SK-N-SH (cell line): ENCODE data around the gene PFKFB3. TPM values are rescaled to one million over a fixed set of nuclear protein-coding genes. Genes with fewer than 3 reads are reported as not detected.

Experiments used
- CTCF ChIA-PET: fragments of 300-600, 350-600 bp; formaldehyde crosslinking; extraction: SDS; loops from one replicate; lab custom pipeline; 2021; lab: Yijun Ruan, JAX
- POLR2A ChIA-PET: fragments of 350-600 bp; sonication (Branson Sonifier 250); formaldehyde crosslinking; extraction: SDS; loops from one replicate; lab custom pipeline; 2020; ENCODE audit warnings: antibody characterized with exemption, inconsistent platforms; lab: Yijun Ruan, JAX
- DNase-seq: peaks from one replicate; pipeline ENCODE4 v3.0.0; 2012
- H2AFZ ChIP-seq: fragments of 200-600 bp; sonication (generic); 2 replicates; pipeline ENCODE4 v1.8.1; 2016; ENCODE audit warnings: antibody characterized with exemption, mild to moderate bottlenecking, low read depth
- H3F3A ChIP-seq: fragments of 200-600 bp; sonication (generic); replicated peaks from 2 replicates; pipeline ENCODE3; 2016; ENCODE audit warnings: antibody characterized with exemption, mild to moderate bottlenecking; ENCODE audit not compliant: insufficient read depth
- H3K27ac ChIP-seq, 2 experiments: fragments of 200-500 bp in 1 of 2; fragments of 200-600 bp in 1 of 2; sonication (Bioruptor generic) in 1 of 2; sonication (generic), shearing (Covaris generic) in 1 of 2; 2 replicates each; pipeline versions ENCODE4 v1.5.1 to v1.6.1; 2014 to 2016; ENCODE audit warnings: low read depth in 2 of 2, inconsistent platforms in 1 of 2, low read length in 1 of 2, mild to moderate bottlenecking in 1 of 2, mixed read lengths in 1 of 2
- H3K27me3 ChIP-seq: fragments of 200-600 bp; sonication (generic), shearing (Covaris generic); 2 replicates; pipeline ENCODE4 v1.6.1; 2016; ENCODE audit warnings: mixed run types; ENCODE audit not compliant: insufficient read depth
- H3K36me3 ChIP-seq, 2 experiments: fragments of 200-500 bp in 1 of 2; fragments of 200-600 bp in 1 of 2; sonication (Bioruptor generic) in 1 of 2; sonication (generic) in 1 of 2; replicated peaks in 1 of 2; 2 replicates each; pipeline versions ENCODE3 to v1.5.1; 2014 to 2016; ENCODE audit warnings: low read length in 1 of 2, mild to moderate bottlenecking in 1 of 2; ENCODE audit not compliant: insufficient read depth in 2 of 2, control insufficient read depth in 1 of 2
- H3K4me1 ChIP-seq, 2 experiments: fragments of 200-500 bp in 1 of 2; fragments of 200-600 bp in 1 of 2; sonication (Bioruptor generic) in 1 of 2; sonication (generic), shearing (Covaris generic) in 1 of 2; 2 replicates each; pipeline versions ENCODE4 v1.5.1 to v1.6.1; 2014 to 2016; ENCODE audit warnings: low read depth in 1 of 2, low read length in 1 of 2, mixed run types in 1 of 2; ENCODE audit not compliant: insufficient read depth in 2 of 2, control insufficient read depth in 1 of 2
- H3K4me2 ChIP-seq: fragments of 200-600 bp; sonication (generic), shearing (Covaris generic); 2 replicates; pipeline ENCODE4 v1.6.1; 2017; ENCODE audit warnings: mixed run types
- H3K4me3 ChIP-seq, 2 experiments: fragments of 200-500 bp in 1 of 2; fragments of 200-600 bp in 1 of 2; sonication (Bioruptor generic) in 1 of 2; sonication (generic), shearing (Covaris generic) in 1 of 2; 2 replicates each; pipeline versions ENCODE4 v1.5.1 to v1.8.1; 2014 to 2016; ENCODE audit warnings: low read depth in 2 of 2, inconsistent platforms in 1 of 2, low read length in 1 of 2, mild to moderate bottlenecking in 1 of 2, mixed read lengths in 1 of 2, moderate library complexity in 1 of 2
- H3K79me2 ChIP-seq: fragments of 200-600 bp; sonication (generic); 2 replicates; pipeline ENCODE4 v1.8.1; 2017; ENCODE audit warnings: mild to moderate bottlenecking; ENCODE audit not compliant: insufficient read depth
- H3K9ac ChIP-seq: fragments of 200-600 bp; sonication (generic); 2 replicates; pipeline ENCODE4 v1.6.1; 2017; ENCODE audit warnings: mixed run types
- H3K9me2 ChIP-seq: fragments of 200-600 bp; sonication (generic); 2 replicates; pipeline ENCODE4 v1.6.1; 2017; ENCODE audit warnings: mixed run types
- H3K9me3 ChIP-seq: fragments of 200-600 bp; sonication (generic); 2 replicates; pipeline ENCODE4 v1.6.1; 2017; ENCODE audit warnings: mixed run types, mild to moderate bottlenecking, moderate library complexity
- H4K20me1 ChIP-seq: fragments of 200-600 bp; sonication (generic); 2 replicates; pipeline ENCODE4 v1.6.1; 2017; ENCODE audit warnings: mild to moderate bottlenecking, mixed run types; ENCODE audit not compliant: insufficient read depth
- CHD2 ChIP-seq: fragments of 150-350 bp; IDR thresholded peaks from 2 replicates; pipeline ENCODE4 v1.6.1; 2018; ENCODE audit warnings: low read length; ENCODE audit not compliant: partially characterized antibody
- ELF1 ChIP-seq: IDR thresholded peaks from 2 replicates; pipeline ENCODE4 v1.4.0; 2012
- EP300 ChIP-seq, 2 experiments: IDR thresholded peaks; 2 replicates each; pipeline versions ENCODE4 v1.4.0 to v1.6.1; 2012; ENCODE audit warnings: borderline replicate concordance in 1 of 2, low read depth in 1 of 2, low read length in 1 of 2
- GABPA ChIP-seq: IDR thresholded peaks from 2 replicates; pipeline ENCODE4 v1.4.0; 2012; ENCODE audit warnings: low read depth, mild to moderate bottlenecking
- GATA2 ChIP-seq: sonication (generic); formaldehyde crosslinking; IDR thresholded peaks from 2 replicates; pipeline ENCODE4 v1.5.0; 2020; ENCODE audit warnings: mild to moderate bottlenecking, missing genetic modification reagents
- IRF3 ChIP-seq: fragments of 150-350 bp; IDR thresholded peaks from 2 replicates; pipeline ENCODE4 v1.6.1; 2016; ENCODE audit warnings: mild to moderate bottlenecking, low read depth, low read length
- JUND ChIP-seq: IDR thresholded peaks from 2 replicates; pipeline ENCODE4 v1.4.0; 2012
- MAX ChIP-seq: IDR thresholded peaks from 2 replicates; pipeline ENCODE4 v1.4.0; 2012; ENCODE audit warnings: low read depth
- MXI1 ChIP-seq: IDR thresholded peaks from 2 replicates; pipeline ENCODE4 v1.6.1; 2012; ENCODE audit warnings: mild to moderate bottlenecking, low read depth, low read length, improper control_type of control experiment
- NFIC ChIP-seq: IDR thresholded peaks from 2 replicates; pipeline ENCODE4 v1.4.0; 2012; ENCODE audit warnings: borderline replicate concordance
- POLR2AphosphoS5 ChIP-seq: IDR thresholded peaks from 2 replicates; pipeline ENCODE4 v1.6.1; 2012; ENCODE audit warnings: low read depth, low read length
- RAD21 ChIP-seq: IDR thresholded peaks from 2 replicates; pipeline ENCODE4 v1.6.1; 2012; ENCODE audit warnings: mild to moderate bottlenecking, low read length
- RCOR1 ChIP-seq: fragments of 150-350 bp; IDR thresholded peaks from 2 replicates; pipeline ENCODE4 v1.6.1; 2017; ENCODE audit warnings: antibody characterized with exemption, low read length
- REST ChIP-seq: IDR thresholded peaks from 2 replicates; pipeline ENCODE4 v1.6.1; 2012; ENCODE audit warnings: mild to moderate bottlenecking, low read depth, low read length, moderate library complexity
- RFX5 ChIP-seq: IDR thresholded peaks from 2 replicates; pipeline ENCODE4 v1.6.1; 2012; ENCODE audit warnings: mild to moderate bottlenecking, improper control_type of control experiment, low read length
- SMC3 ChIP-seq: IDR thresholded peaks from 2 replicates; pipeline ENCODE4 v1.6.1; 2012; ENCODE audit warnings: low read depth, low read length, improper control_type of control experiment
- USF1 ChIP-seq: IDR thresholded peaks from 2 replicates; pipeline ENCODE4 v1.4.0; 2012; ENCODE audit warnings: low read depth, borderline replicate concordance
- USF2 ChIP-seq: fragments of 150-350 bp; IDR thresholded peaks from 2 replicates; pipeline ENCODE4 v1.6.1; 2017; ENCODE audit warnings: antibody characterized with exemption, low read length, low read depth, borderline replicate concordance
- YY1 ChIP-seq: IDR thresholded peaks from 2 replicates; pipeline ENCODE4 v1.4.0; 2012; ENCODE audit warnings: low read depth, mild to moderate bottlenecking
- WGBS: methylation state at CpG from one replicate; pipeline ENCODE4 v1.1.6; 2017; ENCODE audit warnings: low lambda C conversion rate; 5-methylcytosine and 5-hydroxymethylcytosine counted together
- polyA plus RNA-seq, 3 experiments: library from polyadenylated mRNA; depleted of rRNA; stranded (reverse); fragments of >200 nt; gene quantifications; 2 replicates each; pipeline ENCODE4 v1.2.3, GENCODE V29; 2012

The PFKFB3 gene
- polyA plus RNA-seq, 1 of the 3 experiments (the other 2 are of a cell fraction), result 59.7 TPM

GRCh38 chr10:6198171-6198570 lies 4.6 kb upstream of the PFKFB3 start:
- peaks cover 16% of the 10 kb centered on the region for H3K79me2 ChIP-seq
- peaks cover 16 to 20% of the 10 kb centered on the region in 2 experiments; a peak in 3 of 4 replicates for H3K4me1 ChIP-seq
- H3K27ac ChIP-seq, result no peak overlapping the region
- no peak overlapping the region for H2AFZ ChIP-seq
- no peak overlapping the region for H3K4me2 ChIP-seq
- H3K9ac ChIP-seq, result no peak overlapping the region
- H4K20me1 ChIP-seq, result no peaks in the 10 kb centered on the region
- DNase-seq, result no peak
- no peak overlapping the region for H3K4me3 ChIP-seq
- WGBS, result 95% methylated on average over 6 of the region's 6 CpGs
- TF ChIP-seq GATA2 (CRISPR knock-in tag), result no peak
- no peak for TF ChIP-seq EP300 (IDR thresholded peaks at IDR 0.05; ENCODE audit: borderline replicate concordance in 1 of 2, low read depth in 1 of 2, low read length in 1 of 2)
- TF ChIP-seq RFX5, result no peak
- TF ChIP-seq POLR2AphosphoS5, result no peak
- no peak for TF ChIP-seq MAX
- TF ChIP-seq ELF1, result no peak
- TF ChIP-seq CHD2, result no peak
- H3K27me3 ChIP-seq, result no peaks in the 10 kb centered on the region
- peaks cover 7% of the 10 kb centered on the region for H3F3A ChIP-seq
- no peaks in the 10 kb centered on the region for H3K36me3 ChIP-seq
- no peaks in the 10 kb centered on the region for H3K9me2 ChIP-seq
- ChIA-PET POLR2A (no interaction called here), CTCF (interaction anchor here (0.5 to 5.3 kb wide), 3 partner anchors 111 to 204 kb away, joined by 3 to 159 read pairs (median 8); no protein-coding TSS in a partner anchor)
- H3K9me3 ChIP-seq, result no peaks in the 10 kb centered on the region

GRCh38 chr10:6199131-6199733 lies 3.5 kb upstream of the PFKFB3 start:
- H3K9ac ChIP-seq, result no peak overlapping the region
- ChIA-PET CTCF (interaction anchor here (1.0 to 5.3 kb wide), 4 partner anchors 89 to 207 kb away, joined by 3 to 159 read pairs (median 6); no protein-coding TSS in a partner anchor), POLR2A (interaction anchor here (0.6 kb wide), 2 partner anchors 21 to 196 kb away, joined by 3 read pairs; no protein-coding TSS in a partner anchor)
- WGBS, result 90% methylated on average over 6 of the region's 6 CpGs
- no peak for DNase-seq
- H3K36me3 ChIP-seq, result no peaks in the 10 kb centered on the region
- H3K27ac ChIP-seq, result no peak overlapping the region
- H3K9me3 ChIP-seq, result no peaks in the 10 kb centered on the region
- peaks cover 16 to 20% of the 10 kb centered on the region in 2 experiments; a peak in 3 of 4 replicates for H3K4me1 ChIP-seq
- H3F3A ChIP-seq, result peaks cover 7% of the 10 kb centered on the region
- no peak overlapping the region for H2AFZ ChIP-seq
- H3K9me2 ChIP-seq, result no peaks in the 10 kb centered on the region
- no peaks in the 10 kb centered on the region for H3K27me3 ChIP-seq
- H3K79me2 ChIP-seq, result peaks cover 25% of the 10 kb centered on the region
- H3K4me2 ChIP-seq, result no peak overlapping the region
- H3K4me3 ChIP-seq, result no peak overlapping the region
- H4K20me1 ChIP-seq, result peaks cover 8% of the 10 kb centered on the region
- TF ChIP-seq RFX5 (no peak), ELF1 (no peak), SMC3 (no peak), POLR2AphosphoS5 (no peak), YY1 (no peak), RAD21 (no peak), NFIC (no peak), USF2 (no peak), RCOR1 (no peak), GABPA (no peak), MXI1 (no peak), CHD2 (no peak), MAX (no peak), IRF3 (no peak), JUND (no peak), EP300 (IDR thresholded peaks at IDR 0.05; ENCODE audit: borderline replicate concordance in 1 of 2, low read depth in 1 of 2, low read length in 1 of 2) (no peak), REST (no peak), USF1 (no peak)
